SK-N-SH treated with all-trans-retinoic acid at 6 μM for 48 hours (cell line): ENCODE measurements around the gene CPVL.

ENCODE experiments used
- ATAC-seq: fragments of 200-7000 bp; cut with Tn5 transposase; 3 replicates; pipeline ENCODE4 v1.9.1; 2020; ENCODE audit warnings: mild to moderate bottlenecking, moderate library complexity
- ARNTL ChIP-seq: fragments of 450-650 bp; formaldehyde crosslinking; IDR thresholded peaks from 2 replicates; pipeline ENCODE4 v1.5.0; 2020; ENCODE audit warnings: low read depth, mild to moderate bottlenecking, moderate library complexity, borderline replicate concordance
- BACH2 ChIP-seq: fragments of 250-450 bp; sonication (Bioruptor Pico); IDR thresholded peaks from 2 replicates; pipeline ENCODE4 v1.9.0; 2021; ENCODE audit warnings: mild to moderate bottlenecking, borderline replicate concordance
- CREB5 ChIP-seq: fragments of 250-450 bp; sonication (Bioruptor Pico); IDR thresholded peaks from 2 replicates; pipeline ENCODE4 v1.5.1; 2020; ENCODE audit warnings: low read depth, mild to moderate bottlenecking, moderate library complexity
- CSRNP3 ChIP-seq: fragments of 250-450 bp; sonication (Bioruptor Pico); IDR thresholded peaks from 2 replicates; pipeline ENCODE4 v1.5.1; 2021; ENCODE audit warnings: mild to moderate bottlenecking, moderate library complexity
- ESRRG ChIP-seq: fragments of 250-450 bp; sonication (Bioruptor Pico); IDR thresholded peaks from 2 replicates; pipeline ENCODE4 v1.6.1; 2021; ENCODE audit warnings: mild to moderate bottlenecking
- GLIS3 ChIP-seq: fragments of 250-450 bp; sonication (Bioruptor Pico); IDR thresholded peaks from 2 replicates; pipeline ENCODE4 v1.5.0; 2020; ENCODE audit warnings: mild to moderate bottlenecking, moderate library complexity
- ISL1 ChIP-seq: fragments of 250-450 bp; sonication (Bioruptor Pico); IDR thresholded peaks from 2 replicates; pipeline ENCODE4 v2.1.2; 2022; ENCODE audit warnings: mild to moderate bottlenecking, moderate library complexity
- OSR1 ChIP-seq: fragments of 250-450 bp; sonication (Bioruptor Pico); IDR thresholded peaks from 2 replicates; pipeline ENCODE4 v1.8.0; 2022; ENCODE audit warnings: moderate library complexity, mild to moderate bottlenecking, inconsistent platforms
- PATZ1 ChIP-seq: fragments of 250-450 bp; sonication (Bioruptor Pico); IDR thresholded peaks from 2 replicates; pipeline ENCODE4 v1.8.0; 2020; ENCODE audit warnings: mild to moderate bottlenecking, moderate library complexity, borderline replicate concordance
- PPARA ChIP-seq: fragments of 250-450 bp; sonication (Bioruptor Pico); IDR thresholded peaks from 2 replicates; pipeline ENCODE4 v1.5.0; 2020; ENCODE audit warnings: mild to moderate bottlenecking, borderline replicate concordance
- RARB ChIP-seq: fragments of 250-450 bp; sonication (Bioruptor Pico); IDR thresholded peaks from 2 replicates; pipeline ENCODE4 v1.8.0; 2021; ENCODE audit warnings: mild to moderate bottlenecking, moderate library complexity
- SNAI2 ChIP-seq: fragments of 250-450 bp; sonication (Bioruptor Pico); IDR thresholded peaks from 2 replicates; pipeline ENCODE4 v1.5.0; 2020; ENCODE audit warnings: mild to moderate bottlenecking, moderate library complexity
- TCF4 ChIP-seq: fragments of 250-450 bp; sonication (Bioruptor Pico); IDR thresholded peaks from 2 replicates; pipeline ENCODE4 v1.8.0; 2021; ENCODE audit warnings: mild to moderate bottlenecking, moderate library complexity, borderline replicate concordance
- TOX ChIP-seq: fragments of 250-450 bp; sonication (Bioruptor Pico); IDR thresholded peaks from 2 replicates; pipeline ENCODE4 v1.8.0; 2021; ENCODE audit warnings: mild to moderate bottlenecking, moderate library complexity, borderline replicate concordance
- TSHZ2 ChIP-seq: fragments of 250-450 bp; sonication (Bioruptor Pico); IDR thresholded peaks from 2 replicates; pipeline ENCODE4 v1.5.0; 2020; ENCODE audit warnings: mild to moderate bottlenecking, moderate library complexity
- ZC3H10 ChIP-seq: fragments of 250-450 bp; sonication (Bioruptor Pico); IDR thresholded peaks from 2 replicates; pipeline ENCODE4 v1.5.1; 2021; ENCODE audit warnings: mild to moderate bottlenecking, moderate library complexity
- ZFP3 ChIP-seq: fragments of 250-450 bp; sonication (Bioruptor Pico); IDR thresholded peaks from 2 replicates; pipeline ENCODE4 v1.5.0; 2020; ENCODE audit warnings: mild to moderate bottlenecking, moderate library complexity
- ZFP30 ChIP-seq: fragments of 450-650 bp; formaldehyde crosslinking; IDR thresholded peaks from 2 replicates; pipeline ENCODE4 v1.5.0; 2022; ENCODE audit warnings: mild to moderate bottlenecking, moderate library complexity
- ZNF565 ChIP-seq: fragments of 450-650 bp; formaldehyde crosslinking; conservative IDR thresholded peaks from 2 replicates; pipeline ENCODE4 v1.5.0; 2020; ENCODE audit warnings: low read depth, mild to moderate bottlenecking, moderate library complexity
- ZNF70 ChIP-seq: fragments of 450-650 bp; formaldehyde crosslinking; IDR thresholded peaks from 2 replicates; pipeline ENCODE4 v1.5.0; 2020; ENCODE audit warnings: mild to moderate bottlenecking, moderate library complexity
- ZNF8 ChIP-seq: fragments of 450-650 bp; formaldehyde crosslinking; IDR thresholded peaks from 2 replicates; pipeline ENCODE4 v1.5.0; 2020; ENCODE audit warnings: mild to moderate bottlenecking, moderate library complexity

The CPVL gene

GRCh38 chr7:29100924-29101323 lies 45.4 kb downstream of the CPVL start:
- TF ChIP-seq OSR1 (CRISPR knock-in tag), result no peak
- no peak for TF ChIP-seq TCF4 (CRISPR knock-in tag)
- no peak for TF ChIP-seq ZFP3 (CRISPR knock-in tag)
- TF ChIP-seq PPARA (CRISPR knock-in tag), result no peak
- TF ChIP-seq TOX (CRISPR knock-in tag), result no peak
- TF ChIP-seq CSRNP3 (CRISPR knock-in tag), result no peak
- no peak for TF ChIP-seq ZNF70 (CRISPR knock-in tag)
- TF ChIP-seq ESRRG (CRISPR knock-in tag), result no peak
- TF ChIP-seq ZNF8 (CRISPR knock-in tag), result no peak
- TF ChIP-seq, all 23 proteins: peak for 0
- ATAC-seq, result no peak

GRCh38 chr7:29099896-29100847 lies 46.2 kb downstream of the CPVL start:
- ATAC-seq, result no peak
- TF ChIP-seq GLIS3 (CRISPR knock-in tag) (no peak), CSRNP3 (CRISPR knock-in tag) (no peak), BACH2 (no peak), ZFP30 (no peak), ARNTL (no peak), CREB5 (CRISPR knock-in tag) (no peak), RARB (CRISPR knock-in tag) (no peak), ZNF565 (CRISPR knock-in tag) (no peak), TCF4 (CRISPR knock-in tag) (no peak), ZNF70 (CRISPR knock-in tag) (no peak), ZNF8 (CRISPR knock-in tag) (no peak), ISL1 (no peak), ZC3H10 (CRISPR knock-in tag) (no peak), ESRRG (CRISPR knock-in tag) (no peak), TSHZ2 (no peak), PPARA (CRISPR knock-in tag) (no peak), PATZ1 (CRISPR knock-in tag) (no peak), SNAI2 (CRISPR knock-in tag) (no peak), OSR1 (CRISPR knock-in tag) (no peak)

- ATAC-seq, result no peak
- TF ChIP-seq TCF4 (CRISPR knock-in tag), result no peak
Measured at GRCh38 chr7:29096446-29096730, 49.9 kb downstream of the CPVL start.
